ENCODE results near the gene KCTD1.
A peak's percentile ranks its signal among the peaks of the same experiment; 100 is the strongest.

KCTD1 gene

GRCh38 chr18:26479065-26479680 lies 69.2 kb downstream of the KCTD1 start:
- DNase-seq, result peak; percentile 33

- DNase-seq, result peak; percentile 41
Observed at GRCh38 chr18:26477828-26478466, 70.4 kb downstream of the KCTD1 start.

GRCh38 chr18:26476697-26477096 lies 71.7 kb downstream of the KCTD1 start:
- no peak for DNase-seq

GRCh38 chr18:26474542-26474941 lies 73.8 kb downstream of the KCTD1 start:
- no peak for DNase-seq

GRCh38 chr18:26473672-26474071 lies 74.7 kb downstream of the KCTD1 start:
- DNase-seq, result peak; percentile 34

- no peak for DNase-seq
Observed at GRCh38 chr18:26471826-26472225, 76.5 kb downstream of the KCTD1 start.

GRCh38 chr18:26471027-26471426 lies 77.3 kb downstream of the KCTD1 start:
- peak; percentile 68 for DNase-seq

- peak; percentile 63 for DNase-seq
Observed at GRCh38 chr18:26470011-26470637, 78.2 kb downstream of the KCTD1 start.

GRCh38 chr18:26468931-26469340 lies 79.4 kb downstream of the KCTD1 start:
- DNase-seq, result no peak

GRCh38 chr18:26466026-26466425 lies 82.3 kb downstream of the KCTD1 start:
- no peak for DNase-seq

- no peak for DNase-seq
Observed at GRCh38 chr18:26465431-26465830, 82.9 kb downstream of the KCTD1 start.

GRCh38 chr18:26464128-26465011 lies 84.0 kb downstream of the KCTD1 start:
- DNase-seq, result no peak

GRCh38 chr18:26462355-26462754 lies 86.0 kb downstream of the KCTD1 start:
- DNase-seq, result no peak

- no peak for DNase-seq
Observed at GRCh38 chr18:26461405-26461804, 86.9 kb downstream of the KCTD1 start.

GRCh38 chr18:26460449-26461091 lies 87.8 kb downstream of the KCTD1 start:
- no peak for DNase-seq

- no peak for DNase-seq
Observed at GRCh38 chr18:26459884-26460283, 88.5 kb downstream of the KCTD1 start.

- no peak for DNase-seq
Observed at GRCh38 chr18:26459340-26459739, 89.0 kb downstream of the KCTD1 start.

GRCh38 chr18:26458526-26459232 lies 89.7 kb downstream of the KCTD1 start:
- peak; percentile 76 for DNase-seq

GRCh38 chr18:26457611-26458353 lies 90.6 kb downstream of the KCTD1 start:
- DNase-seq, result no peak

GRCh38 chr18:26457195-26457594 lies 91.2 kb downstream of the KCTD1 start:
- DNase-seq, result no peak

- DNase-seq, result no peak
Observed at GRCh38 chr18:26456070-26456491, 92.3 kb downstream of the KCTD1 start.
